GM19023 (cell line): ENCODE data around the gene SYNDIG1.

Experiments
- ATAC-seq: cut with Tn5 transposase; IDR thresholded peaks from one replicate; pipeline ENCODE4 v1.9.1; 2021; ENCODE audit warnings: mild to moderate bottlenecking, moderate library complexity; ENCODE audit not compliant: unreplicated experiment

The SYNDIG1 gene

DNA sequence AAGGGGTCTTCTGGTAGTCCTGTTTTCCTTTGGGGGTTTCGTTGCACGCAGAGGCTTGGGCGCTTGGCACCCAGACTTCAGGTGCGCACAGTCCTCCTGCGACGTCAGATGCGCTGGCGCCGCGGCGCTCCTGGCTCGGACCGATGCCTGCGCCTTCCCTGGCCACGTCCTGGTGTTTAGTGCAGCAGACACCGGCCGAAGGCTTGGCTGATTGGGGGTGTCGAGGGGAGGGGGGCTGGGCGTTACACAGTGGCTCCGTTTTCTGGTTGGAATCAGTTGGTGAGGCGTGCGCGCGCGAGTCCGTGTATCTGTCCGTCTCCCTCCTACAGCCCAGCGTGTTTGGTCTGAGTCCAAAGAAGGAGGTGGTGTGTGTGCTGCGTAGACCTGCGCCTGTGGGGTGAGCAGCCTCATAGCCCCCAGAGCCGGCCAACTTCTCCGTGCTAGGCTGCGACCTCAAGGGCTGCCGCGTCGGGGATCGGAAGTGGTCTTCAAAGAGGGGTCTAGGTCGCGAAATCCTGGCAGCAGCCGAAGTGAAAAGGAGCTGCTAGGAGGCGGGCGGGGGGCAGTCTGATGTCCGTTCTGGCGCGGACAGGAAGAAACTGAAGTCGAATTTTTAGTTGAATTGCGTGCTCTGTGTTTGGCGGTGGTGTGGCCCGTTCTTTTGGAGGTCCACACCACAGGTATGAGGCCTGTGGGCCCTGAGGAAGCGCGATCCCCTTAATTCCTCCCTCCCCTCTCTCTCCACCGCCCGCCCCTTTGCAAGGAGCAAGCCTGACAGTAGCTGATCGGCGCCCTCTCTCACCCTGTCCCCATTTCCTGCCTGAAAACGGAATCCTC lies 1.5 kb downstream of the SYNDIG1 start:
- no peak for ATAC-seq

DNA sequence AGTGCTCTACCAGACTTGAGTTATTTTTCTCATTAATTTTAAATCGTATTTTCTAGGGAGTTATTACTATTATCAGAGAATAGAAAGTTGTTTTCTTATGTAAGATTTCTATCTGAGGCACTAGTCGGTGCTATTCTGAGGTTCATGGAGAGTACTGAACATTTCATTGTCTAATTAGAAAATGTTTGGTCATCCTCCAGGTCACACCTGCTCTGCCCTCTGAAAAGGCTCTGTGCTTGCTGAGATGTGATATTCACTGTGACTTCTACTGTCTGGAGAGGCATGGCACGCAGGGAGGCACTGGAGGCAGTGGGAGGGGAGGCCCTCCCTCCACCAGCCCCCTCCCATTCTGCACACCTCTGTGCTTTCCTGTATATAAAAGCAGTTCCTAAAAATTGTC lies 3.0 kb downstream of the SYNDIG1 start:
- no peak for ATAC-seq

DNA sequence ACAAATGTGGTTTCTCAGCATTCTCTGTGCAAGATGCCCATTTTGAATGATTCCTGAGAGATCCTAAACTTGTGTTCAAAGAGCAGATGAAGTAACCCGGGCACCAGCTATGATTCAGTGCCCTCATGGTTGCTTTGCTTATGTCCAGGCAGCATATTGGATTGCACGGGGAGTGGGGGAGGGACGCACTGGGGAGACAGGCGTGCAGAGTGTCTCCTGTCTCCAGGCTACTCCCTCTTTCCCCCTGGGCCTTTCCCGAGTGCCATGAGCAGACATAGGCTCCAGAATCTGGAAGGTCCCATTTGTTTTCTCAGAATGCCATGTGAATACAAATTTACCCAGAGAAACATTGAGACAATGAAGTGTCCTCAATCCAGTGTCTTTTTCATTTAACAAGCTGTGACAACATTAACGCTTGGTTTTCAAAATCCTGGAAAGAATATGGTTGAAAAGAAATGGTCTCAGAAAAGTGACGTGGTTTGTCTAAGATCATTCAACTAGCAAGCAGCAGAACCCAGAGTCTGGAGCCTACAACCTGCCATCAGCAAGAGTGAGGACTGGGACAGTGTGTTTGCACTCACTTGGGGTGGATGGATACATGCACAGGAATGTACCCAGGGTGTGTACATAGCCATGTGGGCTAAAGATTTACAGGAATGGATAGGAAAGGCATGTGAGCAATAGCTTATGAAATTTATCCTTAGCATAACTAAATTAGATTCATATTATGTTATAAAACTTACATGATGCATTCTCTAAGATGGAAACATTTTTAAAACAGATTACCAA lies 4.2 kb downstream of the SYNDIG1 start:
- no peak for ATAC-seq

DNA sequence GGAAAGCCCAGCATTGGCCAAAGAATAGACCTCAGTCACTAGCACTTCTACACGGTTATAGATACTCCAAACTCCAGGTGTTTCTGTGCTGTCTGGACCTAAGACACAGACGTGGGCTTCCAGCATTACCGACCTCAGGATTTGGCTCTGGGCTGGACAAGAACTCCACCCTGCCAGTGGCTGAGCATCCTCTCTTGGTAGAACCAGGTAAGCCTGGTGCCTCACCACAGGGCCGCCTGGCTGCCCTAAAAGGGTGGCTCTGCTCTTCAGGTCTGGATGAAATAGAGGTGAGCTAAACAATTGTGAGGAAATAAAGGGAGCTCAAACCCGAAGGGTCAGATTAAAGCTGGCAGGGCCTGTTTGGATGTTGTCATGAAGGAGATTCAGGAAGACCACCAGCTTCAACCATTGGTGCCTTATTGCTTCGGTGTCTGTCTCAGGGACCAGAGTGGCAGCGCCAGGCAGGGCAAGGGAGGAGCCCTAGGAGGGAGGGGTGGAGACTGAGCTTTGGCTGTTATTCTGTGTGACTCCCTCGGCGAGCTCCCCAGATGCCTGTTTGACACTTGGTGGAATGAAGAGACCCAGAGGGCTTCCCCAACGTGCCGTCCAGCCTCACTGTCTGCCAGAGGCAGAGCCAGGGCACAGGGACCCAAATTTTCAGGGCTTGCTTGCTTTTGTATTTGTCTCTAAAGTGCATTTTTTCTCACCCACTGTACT lies 8.6 kb downstream of the SYNDIG1 start:
- no peak for ATAC-seq

DNA sequence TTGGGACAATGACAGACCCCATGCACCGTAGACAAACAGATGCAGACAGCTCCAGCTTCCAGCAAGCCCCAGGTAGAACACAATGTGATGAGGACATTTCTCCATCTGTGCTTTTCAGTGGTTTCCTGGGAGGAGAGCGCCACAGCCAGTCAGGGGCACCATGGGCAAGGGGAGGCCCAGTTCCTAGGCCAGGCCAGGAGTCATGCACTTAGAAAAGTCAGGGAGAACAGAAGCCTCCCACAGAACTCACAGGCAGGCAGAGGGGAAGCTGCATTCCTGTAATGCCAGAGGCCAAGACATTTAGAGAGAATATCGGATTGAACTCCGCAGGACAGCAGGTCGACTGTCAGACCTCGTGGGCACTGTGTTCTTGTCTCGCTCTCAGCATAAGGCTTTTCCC lies 9.2 kb downstream of the SYNDIG1 start:
- no peak for ATAC-seq

DNA sequence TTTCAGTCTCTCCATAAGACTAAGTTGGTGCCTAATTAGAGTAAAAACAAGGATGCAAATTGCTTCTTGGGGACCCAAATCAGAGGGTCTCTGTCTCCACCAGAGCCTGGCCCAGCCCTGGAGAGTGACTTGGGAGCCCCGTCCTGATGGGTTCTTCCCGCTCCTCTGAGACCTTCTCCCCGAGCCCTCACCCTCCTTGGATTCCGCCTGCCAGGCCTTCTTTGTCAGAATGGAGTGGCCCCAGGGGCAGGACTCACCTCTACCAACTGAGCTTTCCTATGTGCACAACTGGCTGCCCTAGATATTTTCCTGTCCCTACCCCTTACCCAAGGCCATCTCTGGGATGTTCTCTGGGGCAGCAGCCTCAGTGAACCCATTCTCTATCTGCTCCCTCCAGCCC lies 9.7 kb downstream of the SYNDIG1 start:
- no peak for ATAC-seq

DNA sequence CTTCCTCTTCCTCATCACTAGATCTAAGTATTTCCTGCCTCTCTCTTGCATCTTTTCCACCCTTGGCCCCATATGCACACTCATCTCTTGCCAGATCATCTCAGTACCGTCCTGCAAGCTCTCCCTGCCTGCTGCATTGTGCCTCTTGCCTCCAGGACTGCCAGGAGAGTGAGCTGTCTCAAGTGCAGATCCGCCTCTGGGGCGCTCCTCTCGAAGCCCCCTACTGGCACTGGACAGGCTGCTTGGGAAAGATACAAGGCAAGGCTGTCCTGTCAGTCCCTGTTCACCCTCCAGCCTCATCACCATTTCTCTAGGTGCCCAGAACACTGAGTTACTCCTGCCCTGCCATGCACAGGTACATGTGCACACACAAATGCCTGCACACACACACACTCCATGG lies 10.2 kb downstream of the SYNDIG1 start:
- ATAC-seq: no peak

DNA sequence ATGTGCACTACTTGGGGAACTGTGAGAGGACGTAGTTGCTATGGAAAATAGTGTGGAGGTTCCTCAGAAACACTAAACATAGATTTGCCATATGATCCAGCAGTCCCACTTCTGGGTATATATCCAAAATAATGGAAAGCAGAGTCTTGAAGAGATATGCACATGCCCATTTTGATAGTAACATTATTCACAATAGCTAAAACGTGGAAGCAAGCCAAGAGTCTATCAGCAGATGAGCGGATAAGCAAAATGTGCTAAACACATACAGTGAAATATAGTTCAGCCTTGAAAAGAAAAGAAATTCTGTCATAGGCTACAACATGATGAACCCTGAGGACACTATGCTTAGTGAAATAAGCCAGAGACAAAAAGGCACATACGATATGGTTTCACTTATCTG lies 11.1 kb downstream of the SYNDIG1 start:
- ATAC-seq: no peak

DNA sequence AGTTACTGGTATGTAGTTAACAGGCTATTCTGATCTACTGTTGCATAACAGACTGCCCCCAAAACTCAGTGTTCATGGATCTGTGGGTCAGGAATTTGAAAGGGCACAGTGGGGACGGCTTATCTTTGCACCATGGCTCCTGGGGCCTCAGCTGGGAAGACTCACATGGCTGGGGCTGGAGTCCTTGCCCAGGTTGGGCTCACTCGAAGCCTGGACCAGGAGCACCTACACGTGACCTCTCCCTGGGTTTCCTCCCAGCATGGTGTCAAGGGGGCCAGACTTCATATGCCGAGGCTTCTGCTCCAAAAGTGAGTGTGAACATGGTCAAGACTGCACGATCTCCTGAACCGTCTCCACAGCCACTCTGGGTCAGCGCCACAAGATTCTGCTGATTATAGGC lies 11.7 kb downstream of the SYNDIG1 start:
- ATAC-seq: no peak

DNA sequence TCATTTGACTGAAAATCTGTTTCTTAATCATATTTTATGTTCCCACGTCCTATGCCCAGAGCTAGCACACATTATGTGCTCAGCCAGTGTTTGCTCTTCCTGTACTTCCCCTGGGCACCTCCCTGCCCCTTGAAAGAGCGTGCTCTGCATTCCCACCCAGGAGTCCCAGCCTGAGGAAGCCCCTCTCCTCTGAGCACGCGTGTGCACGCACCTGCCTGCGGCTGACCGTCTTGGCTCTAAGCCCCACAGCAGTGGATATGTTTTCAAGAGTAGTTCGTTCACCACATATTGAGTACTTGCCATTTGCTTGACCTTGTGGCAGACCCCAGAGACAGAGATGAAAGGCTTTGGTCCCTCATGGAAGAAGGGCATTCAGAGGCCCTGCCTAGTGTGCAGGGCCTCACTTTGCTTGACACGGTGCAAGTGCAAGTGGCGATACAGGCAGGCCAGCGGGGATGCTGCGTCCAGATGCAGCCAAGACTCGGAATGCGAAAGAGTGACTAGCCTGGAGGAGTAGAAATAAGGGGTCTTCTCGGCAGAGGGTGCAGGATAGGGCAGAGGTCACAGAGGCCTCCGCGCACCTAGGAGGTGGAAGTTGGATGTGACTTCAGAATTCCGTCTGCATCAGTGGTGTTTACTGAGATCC lies 14.1 kb downstream of the SYNDIG1 start:
- ATAC-seq: no peak

DNA sequence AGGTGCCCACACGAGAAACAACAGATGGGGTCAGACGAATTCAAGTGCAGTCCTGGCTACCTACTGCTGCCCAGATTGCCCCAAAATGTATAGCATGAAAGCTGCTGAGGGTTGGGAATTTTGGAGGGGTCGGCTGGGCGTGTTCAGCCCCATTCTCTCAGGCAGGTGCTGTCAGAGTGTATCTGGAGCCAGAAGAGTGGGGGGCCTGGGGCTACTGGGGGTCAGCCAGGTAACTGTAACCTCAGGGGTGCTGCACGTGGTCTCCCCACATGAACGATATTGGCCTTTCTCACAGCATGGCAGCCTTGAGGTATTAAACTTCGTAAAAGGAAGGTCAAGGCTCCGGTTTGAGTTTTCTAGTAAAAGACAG lies 14.6 kb downstream of the SYNDIG1 start:
- no peak for ATAC-seq

DNA sequence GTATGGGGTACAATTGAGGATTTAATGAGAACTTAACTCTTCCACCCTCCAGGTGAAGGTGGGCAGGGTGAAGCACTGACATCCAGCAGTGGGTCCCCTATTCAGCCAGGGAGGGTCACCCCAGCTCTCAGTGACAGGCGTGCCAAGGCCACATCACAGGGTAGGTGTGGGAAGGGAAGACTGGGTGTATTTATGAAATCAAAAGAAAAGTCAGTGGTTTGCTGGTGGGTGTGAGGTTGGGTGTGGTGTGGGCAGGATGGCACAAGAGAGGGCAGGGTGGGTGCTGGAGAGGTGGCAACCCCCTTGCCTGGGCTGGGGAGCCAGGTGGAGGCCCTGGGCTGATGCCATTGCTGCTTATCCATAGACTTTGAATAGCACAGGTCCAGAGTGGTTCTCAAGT lies 16.6 kb downstream of the SYNDIG1 start:
- no peak for ATAC-seq

DNA sequence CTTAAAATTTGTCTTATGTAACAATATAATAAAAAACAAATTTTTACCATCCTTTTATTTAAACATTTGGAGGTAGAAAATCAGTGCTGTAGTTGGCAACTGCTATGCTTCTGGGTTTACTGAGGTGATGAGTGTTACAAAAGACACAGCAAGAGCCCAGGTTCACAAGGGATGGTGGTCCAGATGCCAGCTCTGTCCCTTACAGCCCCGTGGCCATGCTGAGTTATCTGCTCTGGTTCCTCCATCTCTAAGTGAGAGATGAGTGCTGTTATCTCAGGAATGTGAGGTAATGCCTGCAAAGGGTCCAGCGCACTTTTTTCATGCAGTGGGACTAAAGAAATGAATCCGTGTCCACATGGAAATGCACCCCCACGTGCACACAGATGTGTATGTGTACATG lies 17.8 kb downstream of the SYNDIG1 start:
- no peak for ATAC-seq

DNA sequence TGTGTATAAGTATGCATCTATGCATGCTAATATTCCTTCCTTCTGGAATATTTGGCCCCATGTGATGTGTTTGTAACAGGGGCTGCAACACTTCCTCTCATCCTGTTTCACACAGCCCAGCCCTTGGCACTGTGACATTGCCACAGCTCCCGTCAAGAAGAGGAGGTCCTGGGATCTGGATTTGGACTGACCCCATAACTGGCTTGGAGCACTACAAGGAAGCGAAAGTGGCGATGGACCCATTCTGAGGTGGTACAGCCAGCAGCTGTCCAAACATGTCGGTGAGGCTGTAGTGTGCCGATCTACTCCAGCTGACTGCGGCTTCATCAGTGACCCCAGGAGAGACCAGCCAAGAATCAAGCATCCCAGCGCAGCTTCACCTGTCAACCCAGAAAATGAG lies 18.2 kb downstream of the SYNDIG1 start:
- no peak for ATAC-seq

DNA sequence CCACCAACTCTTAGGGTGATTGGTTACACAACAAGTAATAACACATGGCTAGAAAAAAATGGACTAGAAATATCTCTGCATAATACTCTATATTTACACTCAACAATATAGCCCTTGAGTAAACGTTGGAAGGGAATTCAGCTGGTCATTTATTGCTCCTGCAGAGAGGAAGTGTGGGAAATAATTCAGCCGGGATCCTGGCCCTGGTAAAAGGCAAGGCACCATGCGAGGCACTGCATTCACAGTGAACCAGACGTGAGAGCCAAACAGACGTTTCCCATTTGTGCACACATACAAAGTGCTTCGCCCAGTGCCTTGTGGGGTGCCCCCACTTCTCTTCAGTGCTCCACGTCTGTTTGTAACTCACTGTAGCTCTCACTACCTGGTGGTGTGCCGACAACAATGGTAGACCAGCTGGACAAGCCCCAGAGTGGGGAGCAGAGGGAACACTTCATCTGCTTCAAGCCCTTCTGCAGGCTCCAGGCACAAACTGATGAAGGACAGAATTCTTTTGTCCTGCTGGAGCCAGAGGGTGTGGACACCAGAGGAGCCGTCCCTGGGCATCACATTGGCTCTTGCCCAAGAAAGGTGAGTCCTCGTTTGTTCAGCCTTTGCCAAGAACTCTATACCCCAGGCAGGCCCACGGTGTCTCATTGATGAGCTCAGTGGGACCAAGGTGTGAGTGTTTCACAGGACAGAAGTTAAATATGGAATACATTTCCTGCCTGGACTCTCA lies 18.8 kb downstream of the SYNDIG1 start:
- no peak for ATAC-seq

DNA sequence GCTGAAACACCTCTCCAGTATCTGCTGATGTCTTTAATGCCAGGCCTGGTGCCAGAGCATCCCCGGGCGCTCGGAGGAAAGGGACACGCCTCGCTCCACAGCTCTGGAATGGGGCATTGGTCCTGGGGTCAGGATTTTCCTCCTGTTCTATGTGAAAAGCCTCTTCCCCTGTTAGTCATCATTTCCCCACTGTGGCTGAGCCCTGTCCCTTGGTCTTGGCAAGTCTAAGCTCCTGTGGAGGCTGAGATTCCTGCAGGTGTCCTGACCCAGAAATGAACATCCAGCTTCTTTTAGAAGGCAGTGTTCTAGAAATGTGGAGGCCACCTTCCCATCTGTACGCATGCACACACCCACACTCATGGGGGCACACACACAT lies 19.4 kb downstream of the SYNDIG1 start:
- no peak for ATAC-seq

DNA sequence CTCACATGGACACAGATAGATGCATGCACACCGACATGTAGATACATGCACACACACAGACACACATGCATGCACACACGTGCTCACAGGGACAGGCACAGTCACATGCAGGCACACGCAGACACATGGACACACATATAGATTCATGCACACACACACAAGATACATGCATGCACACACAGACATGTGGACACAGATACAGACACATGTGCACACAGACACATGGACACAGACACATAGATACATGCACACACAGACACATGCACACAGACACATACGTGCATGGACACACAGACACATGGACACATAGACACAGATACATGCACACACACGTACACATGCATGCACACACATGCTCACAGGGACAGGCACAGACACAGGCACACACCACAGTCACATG lies 19.8 kb downstream of the SYNDIG1 start:
- ATAC-seq: no peak

DNA sequence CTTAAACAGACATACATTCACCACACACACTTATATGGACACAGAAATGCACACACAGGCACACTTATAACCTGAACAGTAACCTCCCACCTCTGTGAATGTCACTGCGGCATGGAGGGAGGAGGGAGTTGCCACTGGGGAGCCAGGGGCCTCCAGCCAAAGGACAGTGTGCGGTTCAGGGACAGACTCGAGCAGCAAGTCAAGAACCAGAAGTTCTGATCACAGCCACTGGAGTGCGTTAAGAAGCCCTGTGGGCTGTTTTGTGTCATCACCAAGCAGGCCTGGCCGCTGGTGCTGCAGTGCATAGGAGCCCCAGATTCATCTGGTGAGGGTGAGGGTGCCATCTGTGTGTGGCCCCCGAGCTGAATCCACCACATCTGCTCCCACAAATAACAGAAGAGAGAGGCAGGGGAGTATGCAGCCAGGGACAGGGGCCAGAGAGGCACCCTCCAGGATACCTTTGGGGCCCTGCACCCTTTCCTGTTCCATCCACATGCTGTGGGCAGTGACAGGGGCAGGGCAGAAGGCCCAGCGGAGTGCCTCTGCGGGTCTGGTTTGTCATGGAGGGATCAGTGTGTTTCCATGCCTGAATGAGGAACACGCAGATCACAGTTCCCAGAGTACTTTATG lies 20.3 kb downstream of the SYNDIG1 start:
- no peak for ATAC-seq

DNA sequence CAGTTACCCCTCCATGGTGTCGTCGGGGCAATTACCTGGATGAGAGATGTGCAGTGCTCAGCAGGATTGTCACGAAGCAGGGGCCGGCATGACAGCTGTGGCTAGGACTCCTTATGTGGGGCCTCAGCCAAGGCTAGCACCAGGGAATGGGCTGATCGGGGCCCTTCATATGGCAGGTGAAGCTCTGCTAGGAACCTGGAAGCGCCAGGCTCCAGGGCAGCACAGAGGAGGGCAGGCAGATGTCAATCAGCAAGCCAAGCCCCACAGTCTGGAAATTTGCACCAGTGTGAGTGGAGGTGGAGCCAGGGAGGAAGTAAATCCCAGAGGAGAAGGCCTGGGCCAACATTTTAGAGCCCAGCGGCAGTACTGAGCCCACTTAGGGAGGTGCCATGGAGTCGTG lies 21.2 kb downstream of the SYNDIG1 start:
- ATAC-seq: no peak

DNA sequence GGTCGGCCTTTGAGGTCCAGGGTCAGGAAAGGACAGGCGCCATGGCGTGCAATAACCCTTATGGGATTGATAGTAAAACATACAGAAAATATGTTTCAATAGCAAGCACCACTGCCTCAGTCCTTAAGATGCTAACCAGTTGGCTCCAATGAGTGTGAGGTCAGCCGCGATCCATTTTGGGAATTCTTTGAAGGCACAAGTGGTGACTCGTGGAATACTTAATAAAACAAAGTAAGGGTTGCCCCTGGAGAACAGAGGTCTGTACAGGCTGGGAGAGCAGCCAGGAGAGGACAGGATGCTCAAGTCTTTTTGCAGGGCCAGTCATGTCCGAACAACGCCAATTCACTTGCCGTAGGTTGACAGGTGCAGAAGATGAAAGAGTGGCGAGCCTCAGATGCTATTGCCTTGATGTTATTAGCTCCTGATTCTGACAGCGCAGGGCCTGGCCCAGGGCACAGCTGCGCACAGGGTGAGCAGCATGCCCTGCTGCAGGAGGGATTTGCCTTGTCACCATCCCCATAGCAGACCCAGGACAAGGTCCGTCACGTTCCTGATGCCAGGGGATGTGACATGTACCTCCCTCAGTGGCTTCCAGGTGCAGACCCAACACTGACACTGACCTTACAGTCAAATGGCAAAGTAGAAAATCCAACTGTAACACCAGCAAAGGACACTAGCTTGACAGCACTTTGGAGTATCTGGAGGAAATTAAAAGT lies 21.8 kb downstream of the SYNDIG1 start:
- no peak for ATAC-seq
